NCI-H1092 treated with DMSO at 0.1 percent for 48 hours (cell line): ENCODE data around the gene PDE6B.
"Not testable (repeated sequence)": the region's sequence is repeated elsewhere in the genome, so short reads cannot be mapped to it uniquely, and the experiment has no call there.

Experiments
- DNase-seq: peaks from one replicate; lab custom pipeline; 2025; lab: John Stamatoyannopoulos, UW

PDE6B gene

DNA sequence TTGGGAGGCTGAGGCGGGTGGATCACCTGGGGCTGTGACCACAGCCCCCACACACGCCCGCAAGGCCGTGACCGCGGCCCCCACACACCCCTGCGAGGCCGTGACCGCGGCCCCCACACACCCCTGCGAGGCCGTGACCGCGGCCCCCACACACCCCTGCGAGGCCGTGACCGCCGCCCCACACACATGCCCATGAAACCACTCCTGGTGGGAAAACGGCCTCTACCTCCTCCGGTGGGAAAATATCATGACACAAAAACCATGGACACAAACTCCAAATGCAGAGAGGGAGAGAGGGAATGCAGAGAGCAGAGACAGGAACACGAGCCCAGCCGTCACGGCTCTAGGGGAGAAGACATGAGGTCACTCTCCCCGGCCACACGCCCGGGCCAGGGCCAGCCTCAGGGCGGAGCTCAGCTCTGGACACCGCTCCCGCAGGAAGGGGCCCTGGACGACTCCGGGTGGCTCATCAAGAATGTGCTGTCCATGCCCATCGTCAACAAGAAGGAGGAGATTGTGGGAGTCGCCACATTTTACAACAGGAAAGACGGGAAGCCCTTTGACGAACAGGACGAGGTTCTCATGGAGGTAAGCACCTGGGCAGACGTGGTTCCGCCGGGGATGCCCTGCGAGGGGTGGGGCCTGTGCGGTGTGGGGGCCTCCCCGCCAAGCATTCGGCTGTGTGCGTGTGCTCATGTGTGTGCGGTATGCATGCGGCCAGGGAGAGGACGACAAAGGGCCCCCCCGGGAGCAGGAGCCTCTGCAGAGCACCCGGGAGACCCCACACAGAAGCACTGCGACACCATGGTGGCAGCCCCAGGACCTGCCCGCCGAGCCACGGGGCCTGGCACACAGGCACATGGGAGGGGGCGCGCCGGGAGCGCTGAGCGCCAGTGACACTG lies 31.3 kb downstream of the PDE6B start:
- no peak for DNase-seq

DNA sequence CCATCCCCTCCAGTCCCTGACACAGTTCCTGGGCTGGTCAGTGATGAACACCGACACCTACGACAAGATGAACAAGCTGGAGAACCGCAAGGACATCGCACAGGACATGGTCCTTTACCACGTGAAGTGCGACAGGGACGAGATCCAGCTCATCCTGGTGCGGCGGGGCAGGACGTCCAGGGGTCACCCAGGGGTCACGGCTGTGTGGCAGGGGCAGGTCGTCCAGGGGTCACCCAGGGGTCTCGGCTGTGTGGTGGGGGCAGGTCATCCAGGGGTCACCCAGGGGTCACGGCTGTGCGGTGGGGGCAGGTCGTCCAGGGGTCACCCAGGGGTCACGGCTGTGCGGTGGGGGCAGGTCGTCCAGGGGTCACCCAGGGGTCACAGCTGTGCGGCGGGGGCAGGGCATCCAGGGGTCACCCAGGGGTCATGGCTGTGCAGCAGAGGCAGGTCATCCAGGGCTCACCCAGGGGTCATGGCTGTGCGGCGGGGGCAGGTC lies 32.0 kb downstream of the PDE6B start:
- DNase-seq, result no peak

DNA sequence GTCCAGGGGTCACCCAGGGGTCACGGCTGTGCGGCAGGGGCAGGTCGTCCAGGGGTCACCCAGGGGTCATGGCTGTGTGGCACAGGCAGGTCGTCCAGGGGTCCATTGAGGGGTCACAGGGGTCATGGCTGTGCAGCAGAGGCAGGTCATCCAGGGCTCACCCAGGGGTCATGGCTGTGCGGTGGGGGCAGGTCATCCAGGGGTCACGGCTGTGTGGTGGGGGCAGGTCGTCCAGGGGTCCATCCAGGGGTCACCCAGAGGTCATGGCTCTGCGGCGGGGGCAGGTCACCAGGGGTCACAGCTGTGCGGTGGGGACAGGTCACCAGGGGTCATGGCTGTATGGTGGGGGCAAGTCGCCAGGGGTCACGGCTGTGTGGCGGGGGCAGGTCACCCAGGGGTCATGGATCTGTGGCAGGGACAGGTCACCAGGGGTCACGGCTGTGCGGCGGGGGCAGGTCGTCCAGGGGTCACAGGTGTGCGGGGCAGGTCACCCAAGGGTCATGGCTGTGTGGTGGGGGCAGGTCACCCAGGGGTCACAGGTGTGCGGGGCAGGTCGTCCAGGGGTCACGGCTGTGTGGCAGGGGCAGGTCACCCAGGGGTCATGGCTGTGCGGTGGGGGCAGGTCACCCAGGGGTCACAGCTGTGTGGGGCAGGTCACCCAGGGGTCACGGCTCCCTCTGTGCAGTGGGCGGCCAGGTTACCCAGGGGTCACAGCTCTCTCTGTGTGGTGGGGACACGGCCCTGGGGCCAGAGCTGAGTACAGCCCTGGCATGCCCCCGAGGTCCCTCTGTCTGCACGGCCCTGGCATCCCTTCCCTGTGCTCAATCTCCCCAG lies 32.7 kb downstream of the PDE6B start:
- no peak for DNase-seq

DNA sequence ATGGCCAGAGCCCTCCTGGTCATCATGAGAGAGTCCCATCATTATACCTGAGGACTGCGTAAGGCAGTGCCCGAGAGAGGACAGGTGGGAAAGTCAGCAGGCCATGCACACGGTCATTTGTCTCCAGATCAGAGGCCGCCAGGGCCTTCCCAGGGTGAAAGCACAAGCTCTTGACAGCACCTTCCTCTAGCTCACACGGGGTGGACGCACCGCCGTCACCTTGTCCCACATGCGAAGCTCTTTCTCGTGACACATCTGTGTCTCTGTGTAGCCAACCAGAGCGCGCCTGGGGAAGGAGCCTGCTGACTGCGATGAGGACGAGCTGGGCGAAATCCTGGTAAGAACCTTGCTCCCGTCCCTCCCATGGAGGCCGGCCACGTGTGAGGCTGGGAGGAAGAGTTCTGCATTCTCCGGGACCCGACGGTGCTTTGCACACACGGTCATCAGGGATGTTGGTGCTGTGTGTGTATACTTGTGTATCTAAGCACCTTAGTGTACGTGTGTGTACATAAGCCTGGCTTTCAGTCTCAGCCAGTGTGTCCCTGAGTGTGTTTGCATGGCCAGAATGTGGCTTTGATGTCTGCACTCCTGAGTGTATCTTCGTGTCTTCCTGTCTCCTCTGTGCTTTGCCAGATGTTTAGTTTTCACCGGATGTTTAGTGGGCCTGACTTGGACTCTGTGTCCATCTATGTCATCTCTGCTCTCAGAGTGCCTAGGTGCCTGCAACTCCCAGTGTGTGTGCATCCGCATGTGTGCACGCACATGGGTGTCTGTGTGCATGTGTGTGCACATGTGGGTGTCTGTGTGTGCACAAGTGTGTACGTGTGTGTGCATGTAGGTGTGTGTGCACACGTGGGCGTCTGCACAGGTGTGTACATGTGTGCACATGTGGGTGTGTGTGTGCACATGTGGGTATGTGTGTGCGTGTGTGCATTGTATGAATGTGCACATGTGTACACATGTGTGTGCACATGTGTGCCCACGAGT lies 33.6 kb downstream of the PDE6B start:
- DNase-seq, result no peak

DNA sequence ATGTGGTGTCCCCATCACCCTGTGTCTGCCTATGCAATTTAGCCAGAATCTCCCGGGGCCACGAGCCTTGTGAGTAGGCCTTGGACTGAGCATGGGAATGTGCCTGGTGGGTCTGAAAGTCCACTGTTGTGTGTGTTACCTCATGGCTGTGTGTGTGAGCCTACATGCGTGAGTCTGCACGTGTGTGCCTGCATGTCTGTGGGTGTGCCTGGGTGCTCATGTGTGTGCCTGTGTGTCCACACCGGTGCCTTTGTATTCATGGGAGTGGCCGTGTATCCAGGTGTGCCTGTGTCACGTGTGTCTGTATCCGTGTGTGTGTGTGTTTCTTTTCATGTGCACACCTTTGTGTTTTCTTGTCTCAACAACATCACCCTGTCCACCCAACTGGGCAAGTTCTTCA lies 34.5 kb downstream of the PDE6B start:
- no peak for DNase-seq

DNA sequence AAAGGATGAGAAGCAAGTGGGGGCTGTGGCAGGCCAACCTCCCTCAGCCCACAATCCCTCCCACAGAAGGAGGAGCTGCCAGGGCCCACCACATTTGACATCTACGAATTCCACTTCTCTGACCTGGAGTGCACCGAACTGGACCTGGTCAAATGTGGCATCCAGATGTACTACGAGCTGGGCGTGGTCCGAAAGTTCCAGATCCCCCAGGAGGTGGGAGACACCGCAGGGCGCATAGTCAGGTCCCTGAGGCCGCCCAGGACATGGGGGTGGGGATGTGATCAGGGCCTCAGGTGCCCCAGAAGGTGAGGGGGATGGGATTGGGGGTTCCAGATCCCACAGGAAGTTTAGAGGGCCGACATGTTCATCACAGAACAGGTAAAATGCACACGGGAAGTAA lies 35.0 kb downstream of the PDE6B start:
- DNase-seq, result no peak

DNA sequence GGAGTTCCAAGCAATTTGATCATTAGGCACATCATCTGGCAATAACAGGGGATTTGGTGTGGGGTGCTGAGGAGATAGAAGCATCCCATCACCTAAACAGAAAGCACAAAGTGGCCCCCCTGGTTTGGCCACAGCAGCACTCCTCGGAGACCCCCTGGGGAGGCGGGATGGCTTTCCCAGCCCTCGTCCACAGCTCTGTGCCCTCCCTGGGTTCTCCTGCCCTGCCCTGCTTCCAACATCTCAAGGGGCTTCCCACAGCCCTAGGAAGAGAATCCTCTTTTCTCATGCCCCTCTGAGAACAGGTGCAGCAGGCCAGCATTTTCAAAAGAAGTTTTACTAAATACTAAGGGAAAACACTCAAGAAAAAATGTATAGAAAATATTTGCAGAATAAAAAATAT lies 35.9 kb downstream of the PDE6B start:
- DNase-seq, result no peak

DNA sequence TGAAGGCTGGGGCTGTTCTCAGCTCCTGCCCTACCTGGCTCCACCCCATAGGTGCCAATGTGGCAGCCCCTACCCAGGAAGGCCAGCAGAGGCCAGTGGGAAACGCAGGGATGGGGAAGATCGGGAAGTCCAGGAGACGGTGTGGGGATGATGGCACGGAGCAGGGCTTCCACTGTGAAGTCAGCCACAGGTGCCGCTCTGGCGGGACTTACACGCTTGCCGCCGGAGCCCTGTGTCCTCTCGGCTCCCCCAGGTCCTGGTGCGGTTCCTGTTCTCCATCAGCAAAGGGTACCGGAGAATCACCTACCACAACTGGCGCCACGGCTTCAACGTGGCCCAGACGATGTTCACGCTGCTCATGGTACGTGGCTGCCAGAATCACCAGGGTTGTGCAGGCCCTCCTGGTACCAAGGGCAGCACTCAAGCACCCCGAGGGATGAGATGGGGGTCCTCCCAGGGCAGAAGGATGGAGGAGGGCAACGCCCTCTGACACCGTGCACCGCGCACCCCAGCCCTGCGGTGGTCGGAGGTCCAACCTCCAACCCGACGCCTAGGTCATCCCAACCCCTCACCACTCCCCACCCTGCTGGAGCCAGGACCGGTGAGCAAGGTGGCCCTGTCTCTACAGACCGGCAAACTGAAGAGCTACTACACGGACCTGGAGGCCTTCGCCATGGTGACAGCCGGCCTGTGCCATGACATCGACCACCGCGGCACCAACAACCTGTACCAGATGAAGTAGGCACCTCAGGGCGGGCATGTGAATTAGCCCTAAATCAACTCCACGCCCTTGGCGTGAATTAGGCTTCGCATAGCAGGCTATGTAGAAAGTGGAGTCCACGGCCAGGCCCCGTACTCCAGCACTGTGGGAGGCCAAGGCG lies 36.7 kb downstream of the PDE6B start:
- no peak for DNase-seq

DNA sequence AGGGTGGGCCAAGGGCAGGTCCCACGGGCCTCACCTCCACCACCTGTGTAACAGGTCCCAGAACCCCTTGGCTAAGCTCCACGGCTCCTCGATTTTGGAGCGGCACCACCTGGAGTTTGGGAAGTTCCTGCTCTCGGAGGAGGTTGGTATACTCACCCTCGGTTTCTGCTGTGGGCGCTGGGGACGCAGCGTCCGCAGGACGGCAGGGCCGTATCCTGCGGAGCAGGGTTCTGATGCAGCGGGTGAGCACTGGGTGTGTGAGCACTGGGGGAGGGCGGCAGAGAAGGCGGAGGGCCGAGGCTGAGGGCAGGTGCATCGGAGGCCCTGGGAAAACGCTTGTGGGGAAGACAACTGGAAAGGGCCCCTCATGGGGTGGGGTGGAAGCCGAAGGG lies 37.7 kb downstream of the PDE6B start:
- DNase-seq, result no peak

DNA sequence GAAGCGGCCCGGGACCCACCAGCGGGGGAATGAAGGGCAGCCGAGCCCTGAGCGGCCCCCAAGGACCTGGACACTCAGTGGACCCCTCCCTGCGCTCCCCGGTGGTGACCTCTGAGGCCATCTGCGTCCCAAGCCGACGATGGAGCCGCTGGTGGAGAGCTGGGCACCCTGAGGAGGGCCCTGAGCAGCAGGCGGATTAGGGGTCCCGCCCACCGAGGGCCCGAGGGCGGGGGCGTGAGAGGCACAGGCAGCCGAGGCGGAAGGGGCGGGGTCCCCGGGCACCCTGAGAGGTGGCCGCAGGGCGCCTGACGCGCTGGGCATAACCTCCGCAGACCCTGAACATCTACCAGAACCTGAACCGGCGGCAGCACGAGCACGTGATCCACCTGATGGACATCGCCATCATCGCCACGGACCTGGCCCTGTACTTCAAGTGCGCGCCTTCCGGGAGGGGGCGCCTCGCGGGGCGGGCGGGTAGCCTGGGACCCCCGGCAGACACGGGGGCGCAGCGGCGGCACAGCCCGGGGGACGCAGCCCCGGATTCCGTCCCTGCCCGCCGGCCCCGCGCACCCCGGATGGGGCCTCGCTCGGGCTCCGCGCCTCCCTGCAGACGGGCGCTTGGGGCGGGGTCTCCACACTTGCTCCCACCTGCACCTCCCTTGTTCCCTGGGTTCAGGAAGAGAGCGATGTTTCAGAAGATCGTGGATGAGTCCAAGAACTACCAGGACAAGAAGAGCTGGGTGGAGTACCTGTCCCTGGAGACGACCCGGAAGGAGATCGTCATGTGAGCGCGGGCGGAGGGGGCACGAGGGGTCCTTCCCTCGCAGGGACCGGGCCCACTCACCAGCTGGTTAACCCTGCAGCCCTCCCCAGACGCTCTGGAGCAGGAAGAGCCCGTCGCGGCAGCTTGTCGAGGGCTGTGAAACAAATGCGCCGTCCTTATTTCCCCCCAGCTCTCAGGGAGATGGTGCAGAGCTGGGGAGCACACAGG lies 38.4 kb downstream of the PDE6B start:
- peak; percentile 59 for DNase-seq

DNA sequence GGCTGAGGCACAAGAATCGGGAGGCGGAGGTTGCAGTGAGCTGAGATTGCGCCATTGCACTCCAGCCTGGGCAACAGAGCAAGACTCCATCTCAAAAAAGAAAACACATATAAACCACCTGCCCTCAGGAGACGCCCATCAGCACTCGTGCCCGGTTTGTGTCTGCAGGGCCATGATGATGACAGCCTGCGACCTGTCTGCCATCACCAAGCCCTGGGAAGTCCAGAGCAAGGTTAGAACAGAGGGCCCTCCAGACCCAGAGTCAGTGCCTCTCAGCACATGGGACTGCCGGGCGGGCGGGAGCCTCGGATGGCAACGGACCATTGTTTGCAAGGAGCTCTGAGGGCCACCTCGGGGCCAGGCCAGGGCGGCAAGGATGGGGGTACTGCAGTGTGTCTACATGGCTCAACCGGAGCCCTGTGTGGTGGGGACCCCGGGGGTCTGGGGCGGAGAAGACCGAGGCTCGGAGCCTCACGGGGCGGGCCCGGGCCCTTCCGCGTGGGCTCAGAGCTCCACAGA lies 39.4 kb downstream of the PDE6B start:
- no peak for DNase-seq

DNA sequence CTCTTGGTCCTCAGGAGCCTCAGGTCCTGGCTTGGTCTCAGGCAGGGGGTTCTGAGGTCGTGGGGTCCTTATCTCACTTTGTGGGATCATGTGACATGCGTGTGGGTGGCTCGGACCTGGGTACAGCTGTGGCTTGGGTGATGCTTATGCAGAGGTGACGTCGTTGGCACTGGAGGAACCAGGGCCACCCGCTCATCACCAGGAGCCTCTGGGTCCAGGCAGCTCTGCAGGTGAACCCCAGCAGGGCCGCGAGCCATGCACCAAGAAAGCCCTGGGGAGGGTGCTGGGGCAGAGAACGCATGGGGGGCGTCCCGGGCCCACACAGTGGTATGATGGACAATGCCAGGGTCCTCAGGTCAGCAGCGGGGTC lies 40.0 kb downstream of the PDE6B start:
- DNase-seq, result no peak

DNA sequence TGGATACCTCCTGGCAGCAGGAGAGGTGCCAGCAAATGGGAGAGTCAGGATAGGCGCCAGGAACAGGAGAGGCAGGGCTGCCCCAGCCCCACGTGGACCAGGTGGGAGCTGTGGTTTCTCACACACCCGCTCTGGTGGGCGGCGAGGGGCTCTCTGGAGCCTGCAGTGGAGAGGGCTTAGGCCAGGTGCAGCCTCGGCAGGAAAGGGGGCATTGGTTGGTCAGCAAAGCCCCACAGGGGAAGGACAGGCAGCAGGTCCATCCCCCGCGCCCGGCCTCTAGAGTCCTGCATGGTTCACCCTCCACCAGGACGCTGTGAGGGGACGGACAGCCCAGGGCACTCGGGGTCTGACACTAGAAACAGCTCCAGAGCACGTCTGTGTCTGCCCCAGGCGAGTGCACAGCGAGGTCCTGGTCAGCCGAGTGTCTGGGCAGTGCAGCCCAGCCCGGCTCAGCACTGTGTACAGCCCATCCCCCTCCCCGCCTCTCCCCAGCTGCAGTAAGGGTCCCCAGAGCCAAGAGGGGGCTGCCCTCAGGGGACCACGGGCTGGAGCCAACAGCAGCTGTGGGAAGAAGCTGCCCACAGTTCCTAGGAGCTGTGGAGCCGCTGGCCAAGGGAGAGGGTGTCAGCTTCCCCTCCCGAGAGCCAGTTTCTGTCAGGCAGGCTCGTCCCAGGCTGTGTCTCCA lies 40.5 kb downstream of the PDE6B start:
- DNase-seq, result no peak

DNA sequence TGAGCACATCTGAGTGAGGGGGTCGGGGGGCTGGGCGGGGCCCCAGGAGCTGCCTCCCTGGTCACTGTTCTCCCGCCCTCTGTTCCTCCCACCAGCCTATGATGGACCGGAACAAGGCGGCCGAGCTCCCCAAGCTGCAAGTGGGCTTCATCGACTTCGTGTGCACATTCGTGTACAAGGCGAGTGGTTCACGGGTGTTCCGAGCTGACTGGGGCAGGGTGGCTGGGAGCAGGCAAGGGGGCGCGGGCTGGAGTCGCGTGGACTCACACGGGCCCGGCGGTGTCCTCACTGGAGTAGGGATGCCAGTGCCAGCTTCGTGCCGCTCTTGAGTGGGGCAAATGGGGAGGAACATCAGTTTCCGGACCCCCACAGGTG lies 41.0 kb downstream of the PDE6B start:
- DNase-seq, result no peak

DNA sequence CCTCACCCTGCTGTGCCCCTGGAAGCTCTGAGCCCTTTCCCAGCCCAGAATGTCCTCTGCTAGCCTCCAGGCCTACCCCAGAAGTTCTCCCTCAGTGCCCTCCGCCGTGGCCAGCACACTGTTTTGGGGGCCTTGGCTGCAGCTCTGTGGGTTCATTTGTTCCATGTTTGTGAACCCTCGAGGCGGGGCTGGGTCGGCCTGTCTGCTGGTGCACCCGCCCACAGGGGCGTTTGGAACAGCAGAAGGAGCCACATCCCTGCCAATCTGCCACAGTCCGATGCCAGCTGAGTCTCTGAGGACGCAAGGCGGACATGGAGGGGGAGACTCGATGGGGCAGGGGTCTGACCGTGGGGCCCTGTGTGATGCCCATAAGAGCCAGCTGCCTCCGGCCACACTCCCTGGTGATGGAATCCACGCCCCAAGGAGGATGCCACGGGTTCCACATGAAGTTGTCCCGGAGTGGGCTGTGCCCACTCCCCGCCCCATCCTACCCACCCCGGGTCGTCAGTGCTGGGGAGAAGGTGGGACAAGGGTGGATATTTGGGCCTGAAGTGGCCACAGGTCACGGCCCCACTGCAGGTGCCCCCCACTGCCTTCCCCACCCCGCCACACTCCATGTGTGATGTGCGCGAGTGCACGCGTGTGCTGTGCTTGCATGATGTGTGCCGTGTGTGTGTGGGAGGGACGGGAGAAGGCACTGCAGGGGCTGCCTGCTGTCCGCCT lies 41.6 kb downstream of the PDE6B start:
- no peak for DNase-seq

DNA sequence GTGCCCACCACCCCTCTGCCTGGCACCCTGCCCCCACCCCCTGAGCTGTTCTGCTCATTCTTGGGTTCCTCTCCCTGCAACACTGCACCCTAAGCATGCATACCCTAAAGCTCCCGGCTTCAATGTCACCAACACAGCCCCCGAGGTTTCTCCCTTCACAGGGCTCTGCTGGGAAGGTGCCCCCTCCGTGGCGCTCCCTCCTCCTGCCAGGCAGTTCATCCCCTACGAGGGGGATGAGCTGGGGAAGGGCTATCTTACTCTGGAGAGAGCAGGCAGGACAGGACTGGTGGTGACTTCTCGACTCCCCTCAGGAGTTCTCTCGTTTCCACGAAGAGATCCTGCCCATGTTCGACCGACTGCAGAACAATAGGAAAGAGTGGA lies 42.2 kb downstream of the PDE6B start:
- DNase-seq, result no peak

DNA sequence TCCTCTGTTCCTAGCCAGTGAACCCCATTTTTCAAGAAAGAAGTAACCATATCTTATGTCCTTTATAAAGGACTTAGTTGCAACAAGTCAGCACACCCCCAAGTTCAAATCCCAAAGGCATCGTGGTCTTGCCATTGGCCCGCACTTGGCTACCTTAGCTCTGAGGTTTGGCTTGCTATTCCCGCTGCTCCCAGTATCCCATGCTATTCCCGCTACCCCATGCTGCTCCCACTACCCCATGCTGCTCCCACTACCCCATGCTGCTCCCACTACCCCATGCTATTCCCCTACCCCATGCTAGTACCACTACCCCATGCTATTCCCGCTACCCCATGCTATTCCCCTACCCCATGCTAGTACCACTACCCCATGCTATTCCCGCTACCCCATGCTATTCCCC lies 42.8 kb downstream of the PDE6B start:
- DNase-seq, result not testable (repeated sequence)
